ENCODE measurements around the gene KLLN. TPM values are rescaled to one million over a fixed set of nuclear protein-coding genes. Genes with fewer than 3 reads are reported as not detected.

Gene KLLN
- total RNA-seq, 1 experiment from 2014 or later, result 1.4 TPM

- TF ChIP-seq, protein P1, sequence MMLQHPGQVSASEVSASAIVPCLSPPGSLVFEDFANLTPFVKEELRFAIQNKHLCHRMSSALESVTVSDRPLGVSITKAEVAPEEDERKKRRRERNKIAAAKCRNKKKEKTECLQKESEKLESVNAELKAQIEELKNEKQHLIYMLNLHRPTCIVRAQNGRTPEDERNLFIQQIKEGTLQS (IDR thresholded peaks at IDR 0.05), result no peak
- TF ChIP-seq SIN3A (IDR thresholded peaks at IDR 0.05; ENCODE audit: low read depth) (no peak), ZNF274 (IDR thresholded peaks at IDR 0.05; ENCODE audit: low read depth, low read length) (no peak), RAD21 (IDR thresholded peaks at IDR 0.05; ENCODE audit: low read depth) (no peak), SP1 (IDR thresholded peaks at IDR 0.05; ENCODE audit: low read depth) (no peak)
These were observed 32.1 kb upstream of the KLLN start (continued) for GRCh38 chr10:87895430-87895829.

- Histone ChIP-seq H3K4me1 (ENCODE audit: control insufficient read depth in 1 of 2, insufficient read depth in 2 of 2, low read length in 2 of 2) (no peaks in the 10 kb centered on the region), H2AFZ (ENCODE audit: low read depth, low read length, poor library complexity, severe bottlenecking) (no peak overlapping the region), H3K27me3 (ENCODE audit: insufficient read depth, low read length) (no peaks in the 10 kb centered on the region), H3K4me2 (ENCODE audit: low read length) (no peak overlapping the region), H3K9me3 (ENCODE audit: control insufficient read depth in 1 of 2, insufficient read depth in 1 of 2, low read depth in 1 of 2, low read length in 2 of 2) (no peaks in the 10 kb centered on the region), H3K27ac (ENCODE audit: low read depth, low read length) (no peak overlapping the region), H3K79me2 (ENCODE audit: insufficient read depth, low read length) (peaks cover 66% of the 10 kb centered on the region), H3K9ac (ENCODE audit: low read length) (no peak overlapping the region), H3K4me3 (replicated peaks in 1 of 2; ENCODE audit: low read depth in 1 of 2, low read length in 2 of 2) (no peak overlapping the region), H3K9me2 (ENCODE audit: insufficient read depth) (no peaks in the 10 kb centered on the region), H3K36me3 (ENCODE audit: control insufficient read depth in 1 of 2, insufficient read depth in 2 of 2, low read length in 2 of 2) (no peaks in the 10 kb centered on the region), H4K20me1 (ENCODE audit: insufficient read depth) (0 out of 2 replicates have a peak, but pooled peaks cover 3% of the 10 kb centered on the region)
- no TSS peak for BruUV-seq (replicated peaks)
- POLR2A ChIA-PET, result no interaction called here
- no peak for TF ChIP-seq EGR1 (IDR thresholded peaks at IDR 0.05; ENCODE audit: low read depth)
- DNase-seq (ENCODE audit: low read depth, low spot score), result no peak
- RAD21 ChIA-PET (ENCODE audit: low non-redundant PET in 1 of 2, low total read pairs in 2 of 2, uncharacterized antibody in 2 of 2, unreplicated experiment in 2 of 2), result no interaction called here
- intact Hi-C loops (cut with micrococcal nuclease), result no loop called here
- CTCF ChIA-PET, result no interaction called here
- no peak for ATAC-seq
These were observed 24.4 kb upstream of the KLLN start for GRCh38 chr10:87887548-87888289.

- DNase-seq (ENCODE audit: low read depth, low spot score) (no peak), ATAC-seq (no peak)
- H3K27me3 ChIP-seq (ENCODE audit: insufficient read depth, low read length), result no peaks in the 10 kb centered on the region
- H3K4me1 ChIP-seq (ENCODE audit: control insufficient read depth in 1 of 2, insufficient read depth in 2 of 2, low read length in 2 of 2), result no peaks in the 10 kb centered on the region
- H3K79me2 ChIP-seq (ENCODE audit: insufficient read depth, low read length), result peaks cover 66% of the 10 kb centered on the region
- H3K36me3 ChIP-seq (ENCODE audit: control insufficient read depth in 1 of 2, insufficient read depth in 2 of 2, low read length in 2 of 2), result no peaks in the 10 kb centered on the region
- ChIA-PET POLR2A (no interaction called here), RAD21 (ENCODE audit: low non-redundant PET in 1 of 2, low total read pairs in 2 of 2, uncharacterized antibody in 2 of 2, unreplicated experiment in 2 of 2) (no interaction called here), CTCF (no interaction called here)
- H3K27ac ChIP-seq (ENCODE audit: low read depth, low read length), result no peak overlapping the region
- H3K4me2 ChIP-seq (ENCODE audit: low read length), result no peak overlapping the region
- no peak overlapping the region for H3K4me3 ChIP-seq (replicated peaks in 1 of 2; ENCODE audit: low read depth in 1 of 2, low read length in 2 of 2)
- intact Hi-C loops (cut with micrococcal nuclease), result no loop called here
- no TSS peak for BruUV-seq (replicated peaks)
- no peaks in the 10 kb centered on the region for H3K9me3 ChIP-seq (ENCODE audit: control insufficient read depth in 1 of 2, insufficient read depth in 1 of 2, low read depth in 1 of 2, low read length in 2 of 2)
- no peak overlapping the region for H2AFZ ChIP-seq (ENCODE audit: low read depth, low read length, poor library complexity, severe bottlenecking)
- H4K20me1 ChIP-seq (ENCODE audit: insufficient read depth), result 0 out of 2 replicates have a peak, but pooled peaks cover 3% of the 10 kb centered on the region
- no peaks in the 10 kb centered on the region for H3K9me2 ChIP-seq (ENCODE audit: insufficient read depth)
- no peak overlapping the region for H3K9ac ChIP-seq (ENCODE audit: low read length)
- TF ChIP-seq SIN3A (IDR thresholded peaks at IDR 0.05; ENCODE audit: low read depth) (no peak), TCF7L2 (IDR thresholded peaks at IDR 0.05; ENCODE audit: borderline replicate concordance, extremely low read depth, insufficient read depth, insufficient read length) (no peak), ZFX (IDR thresholded peaks at IDR 0.05) (no peak), CBX3 (IDR thresholded peaks at IDR 0.05; ENCODE audit: low read depth) (no peak), RAD21 (IDR thresholded peaks at IDR 0.05; ENCODE audit: low read depth) (no peak), POLR2A (IDR thresholded peaks at IDR 0.05; ENCODE audit: borderline replicate concordance, extremely low read depth, insufficient read depth, insufficient read length) (no peak), POLR2AphosphoS5 (IDR thresholded peaks at IDR 0.05; ENCODE audit: low read depth, low read length) (no peak), ZNF274 (IDR thresholded peaks at IDR 0.05; ENCODE audit: low read depth, low read length) (no peak), SRF (IDR thresholded peaks at IDR 0.05; ENCODE audit: low read depth) (no peak), JUND (IDR thresholded peaks at IDR 0.05) (no peak), EZH2phosphoT487 (IDR thresholded peaks at IDR 0.05; ENCODE audit: borderline replicate concordance) (no peak), CTCF (IDR thresholded peaks at IDR 0.05 in 2 of 3, conservative IDR thresholded peaks at IDR 0.05 in 1 of 3; ENCODE audit: borderline replicate concordance in 1 of 3, insufficient read depth in 1 of 3, low read depth in 2 of 3, low read length in 2 of 3) (no peak), YY1 (IDR thresholded peaks at IDR 0.05; ENCODE audit: extremely low read depth, insufficient replicate concordance, low read depth, low read length) (no peak)
- TF ChIP-seq, protein P1 (IDR thresholded peaks at IDR 0.05), result no peak
- TF ChIP-seq, protein P2, sequence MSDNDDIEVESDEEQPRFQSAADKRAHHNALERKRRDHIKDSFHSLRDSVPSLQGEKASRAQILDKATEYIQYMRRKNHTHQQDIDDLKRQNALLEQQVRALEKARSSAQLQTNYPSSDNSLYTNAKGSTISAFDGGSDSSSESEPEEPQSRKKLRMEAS (IDR thresholded peaks at IDR 0.05), result no peak
These were observed 23.8 kb upstream of the KLLN start for GRCh38 chr10:87887146-87887545.

Data from HCT116 (cell line).